A673 (cell line): Measurements from ENCODE around the gene RNU6-8. TPM values are rescaled to one million over a fixed set of nuclear protein-coding genes. Genes with fewer than 3 reads are reported as not detected.

ENCODE experiments used
- BruUV-seq: library from RNA; stranded (reverse); fragments of 400-500 nt; replicated peaks from 2 replicates; lab custom pipeline; 2021; lab: Mats Ljungman, UMichigan
- CTCF ChIA-PET: fragments of 300-600 bp; sonication (Branson Sonifier 250); formaldehyde crosslinking; loops from one replicate; lab custom pipeline; 2022; ENCODE audit warnings: antibody characterized with exemption; lab: Charles Lee
- POLR2A ChIA-PET: fragments of 300-600 bp; sonication (Branson Sonifier 250); formaldehyde crosslinking; loops from one replicate; lab custom pipeline; 2022; ENCODE audit warnings: antibody characterized with exemption; ENCODE audit not compliant: low non-redundant PET; lab: Charles Lee
- DNase-seq: peaks from one replicate; pipeline ENCODE4 v3.0.0-alpha.2; 2015; ENCODE audit warnings: low spot score
- H3K27ac ChIP-seq: fragments of 200-600 bp; sonication (generic); 2 replicates; pipeline ENCODE4 v1.5.1; 2016; ENCODE audit warnings: mixed run types, low read depth, mild to moderate bottlenecking, mixed read lengths, antibody characterized with exemption, low read length; ENCODE audit not compliant: poor library complexity, severe bottlenecking
- H3K27me3 ChIP-seq: fragments of 200-600 bp; sonication (generic); replicated peaks from 2 replicates; pipeline ENCODE4 v1.6.1; 2017; ENCODE audit warnings: mixed run types, low read depth, mild to moderate bottlenecking, mixed read lengths, antibody characterized with exemption, low read length; ENCODE audit not compliant: insufficient read depth, poor library complexity
- H3K36me3 ChIP-seq: fragments of 200-600 bp; sonication (generic); 2 replicates; pipeline ENCODE4 v1.6.1; 2016; ENCODE audit warnings: mixed run types, mild to moderate bottlenecking, mixed read lengths, antibody characterized with exemption, low read length; ENCODE audit not compliant: insufficient read depth, poor library complexity, severe bottlenecking
- H3K4me1 ChIP-seq: fragments of 200-600 bp; sonication (generic); 2 replicates; pipeline ENCODE4 v1.6.1; 2017; ENCODE audit warnings: mixed run types, mild to moderate bottlenecking, mixed read lengths, antibody characterized with exemption, low read length; ENCODE audit not compliant: insufficient read depth, poor library complexity, severe bottlenecking
- H3K4me3 ChIP-seq: fragments of 200-600 bp; sonication (generic); 2 replicates; pipeline ENCODE4 v1.5.1; 2016; ENCODE audit warnings: low read depth, mixed run types, mild to moderate bottlenecking, mixed read lengths, low read length; ENCODE audit not compliant: poor library complexity, severe bottlenecking
- H3K9me3 ChIP-seq: fragments of 200-600 bp; sonication (generic); 2 replicates; pipeline ENCODE4 v1.6.1; 2016; ENCODE audit warnings: mixed run types, low read depth, mild to moderate bottlenecking, mixed read lengths, antibody characterized with exemption, low read length; ENCODE audit not compliant: poor library complexity, severe bottlenecking
- CTCF ChIP-seq: fragments of 300-800, 200-600 bp; sonication (generic); conservative IDR thresholded peaks from 2 replicates; pipeline ENCODE4 v1.5.1; 2017; ENCODE audit warnings: low read depth, mild to moderate bottlenecking, antibody characterized with exemption, low read length, moderate library complexity, mixed read lengths
- EZH2 ChIP-seq: fragments of 200-600 bp; sonication (generic); IDR thresholded peaks from 2 replicates; pipeline ENCODE4 v1.6.1; 2017; ENCODE audit warnings: borderline replicate concordance, low read depth, mild to moderate bottlenecking, mixed read lengths, antibody characterized with exemption, low read length; ENCODE audit not compliant: poor library complexity, severe bottlenecking
- intact Hi-C: fragments of 100-400 bp; cut with micrococcal nuclease; formaldehyde crosslinking; loops from one replicate; pipeline ENCODE4 v1.10.0; 2022; ENCODE audit not compliant: unreplicated experiment
- total RNA-seq: library from RNA; stranded (reverse); gene quantifications from 2 replicates; pipeline ENCODE4 v1.2.3, GENCODE V29; 2021

Gene RNU6-8
- total RNA-seq, 1 experiment from 2014 or later: not detected

GRCh38 chr14:32208490-32208889 is 5.4 kb upstream of the RNU6-8 start:
- Histone ChIP-seq H3K27me3 (peaks cover 4% of the 10 kb centered on the region), H3K4me1 (no peaks in the 10 kb centered on the region), H3K27ac (no peak overlapping the region), H3K36me3 (no peaks in the 10 kb centered on the region), H3K9me3 (no peaks in the 10 kb centered on the region), H3K4me3 (no peak overlapping the region)
- no peak for DNase-seq
- intact Hi-C loops: no loop called here
- ChIA-PET CTCF (no interaction called here), POLR2A (no interaction called here)
- no peak for TF ChIP-seq CTCF
- TF ChIP-seq EZH2: no peak
- BruUV-seq: no TSS peak

- H3K9me3 ChIP-seq: no peaks in the 10 kb centered on the region
- intact Hi-C loops: no loop called here
- H3K36me3 ChIP-seq: no peaks in the 10 kb centered on the region
- no TSS peak for BruUV-seq
- peaks cover 4% of the 10 kb centered on the region for H3K27me3 ChIP-seq
- ChIA-PET POLR2A (no interaction called here), CTCF (no interaction called here)
- H3K27ac ChIP-seq: no peak overlapping the region
- H3K4me1 ChIP-seq: no peaks in the 10 kb centered on the region
- no peak for DNase-seq
- no peak overlapping the region for H3K4me3 ChIP-seq
- TF ChIP-seq EZH2 (no peak), CTCF (no peak)
Observed at GRCh38 chr14:32206552-32206951, 3.5 kb upstream of the RNU6-8 start.

GRCh38 chr14:32205984-32206383 is 2.9 kb upstream of the RNU6-8 start:
- no peak for DNase-seq
- CTCF ChIA-PET: no interaction called here
- Histone ChIP-seq H3K9me3 (no peaks in the 10 kb centered on the region), H3K36me3 (no peaks in the 10 kb centered on the region), H3K27ac (no peak overlapping the region), H3K4me1 (no peaks in the 10 kb centered on the region), H3K4me3 (no peak overlapping the region), H3K27me3 (peaks cover 4% of the 10 kb centered on the region)
- intact Hi-C loops: no loop called here
- no peak for TF ChIP-seq CTCF
- no peak for TF ChIP-seq EZH2
- POLR2A ChIA-PET: no interaction called here
- BruUV-seq: no TSS peak
